Measurements from ENCODE around the gene PASK. TPM values are rescaled to one million over a fixed set of nuclear protein-coding genes. Genes with fewer than 3 reads are reported as not detected.

Gene PASK
- total RNA-seq, 1 experiment from 2014 or later = 51.6 TPM

DNA sequence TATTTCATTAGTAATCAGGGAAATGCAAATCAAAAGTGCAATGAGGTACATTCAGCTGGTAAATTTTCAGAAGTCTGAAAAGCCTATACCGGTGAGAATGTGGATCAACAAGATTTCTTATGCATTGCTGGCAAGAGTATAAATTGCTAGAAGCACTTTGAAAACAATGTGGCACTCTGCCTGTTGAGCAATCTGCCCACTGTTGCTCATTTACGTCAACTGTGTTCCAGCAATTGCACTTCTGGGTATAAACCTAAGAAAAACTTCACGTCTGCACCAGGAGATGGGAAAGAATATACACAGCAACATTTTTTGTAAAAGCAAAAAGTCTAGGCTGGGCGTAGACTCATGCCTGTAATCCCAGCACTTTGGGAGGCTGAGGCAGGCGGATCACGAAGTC, 88.0 kb downstream of the PASK start:
- no peak overlapping the region for H3K27ac ChIP-seq (ENCODE audit: low read length)
- no peak for TF ChIP-seq TCF7L2 (IDR thresholded peaks at IDR 0.05; ENCODE audit: low read depth, low read length)
- TF ChIP-seq, protein P1, sequence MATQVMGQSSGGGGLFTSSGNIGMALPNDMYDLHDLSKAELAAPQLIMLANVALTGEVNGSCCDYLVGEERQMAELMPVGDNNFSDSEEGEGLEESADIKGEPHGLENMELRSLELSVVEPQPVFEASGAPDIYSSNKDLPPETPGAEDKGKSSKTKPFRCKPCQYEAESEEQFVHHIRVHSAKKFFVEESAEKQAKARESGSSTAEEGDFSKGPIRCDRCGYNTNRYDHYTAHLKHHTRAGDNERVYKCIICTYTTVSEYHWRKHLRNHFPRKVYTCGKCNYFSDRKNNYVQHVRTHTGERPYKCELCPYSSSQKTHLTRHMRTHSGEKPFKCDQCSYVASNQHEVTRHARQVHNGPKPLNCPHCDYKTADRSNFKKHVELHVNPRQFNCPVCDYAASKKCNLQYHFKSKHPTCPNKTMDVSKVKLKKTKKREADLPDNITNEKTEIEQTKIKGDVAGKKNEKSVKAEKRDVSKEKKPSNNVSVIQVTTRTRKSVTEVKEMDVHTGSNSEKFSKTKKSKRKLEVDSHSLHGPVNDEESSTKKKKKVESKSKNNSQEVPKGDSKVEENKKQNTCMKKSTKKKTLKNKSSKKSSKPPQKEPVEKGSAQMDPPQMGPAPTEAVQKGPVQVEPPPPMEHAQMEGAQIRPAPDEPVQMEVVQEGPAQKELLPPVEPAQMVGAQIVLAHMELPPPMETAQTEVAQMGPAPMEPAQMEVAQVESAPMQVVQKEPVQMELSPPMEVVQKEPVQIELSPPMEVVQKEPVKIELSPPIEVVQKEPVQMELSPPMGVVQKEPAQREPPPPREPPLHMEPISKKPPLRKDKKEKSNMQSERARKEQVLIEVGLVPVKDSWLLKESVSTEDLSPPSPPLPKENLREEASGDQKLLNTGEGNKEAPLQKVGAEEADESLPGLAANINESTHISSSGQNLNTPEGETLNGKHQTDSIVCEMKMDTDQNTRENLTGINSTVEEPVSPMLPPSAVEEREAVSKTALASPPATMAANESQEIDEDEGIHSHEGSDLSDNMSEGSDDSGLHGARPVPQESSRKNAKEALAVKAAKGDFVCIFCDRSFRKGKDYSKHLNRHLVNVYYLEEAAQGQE (IDR thresholded peaks at IDR 0.05; ENCODE audit: insufficient read depth in 1 of 2, low read depth in 2 of 2, low read length in 1 of 2) = no peak
- TF ChIP-seq, protein P2, sequence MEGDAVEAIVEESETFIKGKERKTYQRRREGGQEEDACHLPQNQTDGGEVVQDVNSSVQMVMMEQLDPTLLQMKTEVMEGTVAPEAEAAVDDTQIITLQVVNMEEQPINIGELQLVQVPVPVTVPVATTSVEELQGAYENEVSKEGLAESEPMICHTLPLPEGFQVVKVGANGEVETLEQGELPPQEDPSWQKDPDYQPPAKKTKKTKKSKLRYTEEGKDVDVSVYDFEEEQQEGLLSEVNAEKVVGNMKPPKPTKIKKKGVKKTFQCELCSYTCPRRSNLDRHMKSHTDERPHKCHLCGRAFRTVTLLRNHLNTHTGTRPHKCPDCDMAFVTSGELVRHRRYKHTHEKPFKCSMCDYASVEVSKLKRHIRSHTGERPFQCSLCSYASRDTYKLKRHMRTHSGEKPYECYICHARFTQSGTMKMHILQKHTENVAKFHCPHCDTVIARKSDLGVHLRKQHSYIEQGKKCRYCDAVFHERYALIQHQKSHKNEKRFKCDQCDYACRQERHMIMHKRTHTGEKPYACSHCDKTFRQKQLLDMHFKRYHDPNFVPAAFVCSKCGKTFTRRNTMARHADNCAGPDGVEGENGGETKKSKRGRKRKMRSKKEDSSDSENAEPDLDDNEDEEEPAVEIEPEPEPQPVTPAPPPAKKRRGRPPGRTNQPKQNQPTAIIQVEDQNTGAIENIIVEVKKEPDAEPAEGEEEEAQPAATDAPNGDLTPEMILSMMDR (IDR thresholded peaks at IDR 0.05) = no peak
- TF ChIP-seq SIN3A (IDR thresholded peaks at IDR 0.05; ENCODE audit: borderline replicate concordance, insufficient read depth, low read depth, low read length) = no peak
- no peak for TF ChIP-seq POLR2AphosphoS5 (IDR thresholded peaks at IDR 0.05; ENCODE audit: low read depth, low read length)
- ATAC-seq (no peak), DNase-seq (ENCODE audit: low read depth, low spot score) (no peak)
- ChIA-PET POLR2A (no interaction called here), CTCF (no interaction called here)
- H3K9me3 ChIP-seq (ENCODE audit: control insufficient read depth, insufficient read depth, low read depth, low read length) = no peaks in the 10 kb centered on the region
- H3K4me3 ChIP-seq (ENCODE audit: low read depth in 2 of 2, low read length in 2 of 2) = no peak overlapping the region
- intact Hi-C loops (cut with micrococcal nuclease; ENCODE audit: unreplicated experiment) = no loop called here
- H3K36me3 ChIP-seq (ENCODE audit: control insufficient read depth, insufficient read depth, low read length) = no peaks in the 10 kb centered on the region
- in situ Hi-C loops (cut with HindIII; ENCODE audit: low pct_unique_long_range_greater_than_20kb, low sequenced_read_pairs) = no loop called here
- H3K27me3 ChIP-seq (ENCODE audit: control insufficient read depth, insufficient read depth, low read length) = no peaks in the 10 kb centered on the region
- no TSS peak for BruUV-seq (replicated peaks)
- no peaks in the 10 kb centered on the region for H3K4me1 ChIP-seq (ENCODE audit: control insufficient read depth, insufficient read depth, low read length)

Other genes starting within 250 kb of the PASK start
- 0.23 TPM for gene CROCC2, start 243.1 kb downstream of the PASK start, total RNA-seq (2021; ENCODE audit: unreplicated experiment)
- gene SNED1, start 150.9 kb downstream of the PASK start, total RNA-seq (2021; ENCODE audit: unreplicated experiment) = 11.0 TPM
- gene MTERF4, start 47.2 kb downstream of the PASK start, total RNA-seq (2021; ENCODE audit: unreplicated experiment) = 28.9 TPM
- gene PPP1R7, start 995 bp upstream of the PASK start, total RNA-seq (2021; ENCODE audit: unreplicated experiment) = 64.2 TPM
- gene ANO7, start 39.2 kb upstream of the PASK start, total RNA-seq (2021; ENCODE audit: unreplicated experiment) = 6.9 TPM
- gene HDLBP, start 166.2 kb upstream of the PASK start, total RNA-seq (2021; ENCODE audit: unreplicated experiment) = 656 TPM
- gene SEPTIN2, start 166.5 kb upstream of the PASK start, total RNA-seq (2021; ENCODE audit: unreplicated experiment) = 303 TPM
- 80.3 TPM for gene FARP2, start 206.8 kb upstream of the PASK start, total RNA-seq (2021; ENCODE audit: unreplicated experiment)